GM10847 (cell line): ENCODE results near the gene TSPAN2.

Source experiments
- POLR2A ChIP-seq: IDR thresholded peaks from 2 replicates; pipeline ENCODE4 v1.6.1; 2011; ENCODE audit not compliant: insufficient read length; ENCODE audit errors: extremely low read depth

TSPAN2 gene

DNA sequence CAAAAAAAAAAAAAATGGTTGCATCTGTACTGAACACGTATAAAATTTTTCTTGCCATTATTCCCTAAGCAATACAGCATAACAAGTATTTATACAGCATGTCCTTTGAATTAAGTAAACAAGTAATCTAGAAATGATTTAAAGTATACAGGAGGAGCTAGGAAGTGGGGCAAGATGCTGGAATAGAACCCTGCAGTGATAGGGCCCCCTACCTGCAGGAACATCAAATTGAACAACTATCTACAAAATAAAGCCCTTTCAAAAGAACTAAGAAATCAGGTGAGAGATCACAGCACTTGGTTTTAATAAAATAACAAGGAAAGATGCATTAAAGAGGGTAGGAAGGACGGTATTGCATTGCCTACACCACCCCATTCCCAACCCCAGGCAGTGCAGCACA, 48.8 kb downstream of the TSPAN2 start:
- no peak for TF ChIP-seq POLR2A

DNA sequence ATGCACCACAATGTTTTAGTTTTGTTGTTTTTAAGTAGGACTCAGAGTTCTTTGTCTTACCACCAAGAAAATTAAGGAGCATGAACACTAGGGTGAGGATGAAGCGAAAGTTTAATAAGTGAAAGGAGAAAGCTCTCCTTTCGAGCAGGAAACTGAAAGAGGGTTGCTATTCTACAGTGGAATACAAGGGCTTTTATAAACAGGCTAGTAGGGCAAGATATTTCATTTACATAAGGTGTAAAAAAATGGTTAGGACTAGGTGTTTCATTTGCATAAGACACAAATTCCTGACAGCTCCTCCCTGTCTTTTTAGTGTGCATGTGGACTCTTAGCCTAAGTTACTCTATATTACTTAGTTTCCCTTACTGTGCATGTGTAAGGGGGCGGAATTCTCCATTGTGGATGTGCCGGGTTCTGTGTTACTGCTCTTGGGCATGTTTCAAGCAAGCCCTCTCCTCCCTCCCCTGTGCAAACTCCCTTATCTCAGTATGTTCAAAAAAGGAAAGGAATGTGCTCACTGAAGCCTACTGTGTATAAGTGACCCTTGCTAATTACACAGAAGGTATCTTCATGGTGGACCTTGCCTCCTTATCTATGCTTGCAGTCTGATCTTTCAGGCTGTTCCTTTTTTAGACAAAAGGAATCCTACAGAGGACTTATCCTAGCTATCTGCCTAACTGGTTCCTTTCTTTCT, 52.3 kb downstream of the TSPAN2 start:
- TF ChIP-seq POLR2A: no peak

DNA sequence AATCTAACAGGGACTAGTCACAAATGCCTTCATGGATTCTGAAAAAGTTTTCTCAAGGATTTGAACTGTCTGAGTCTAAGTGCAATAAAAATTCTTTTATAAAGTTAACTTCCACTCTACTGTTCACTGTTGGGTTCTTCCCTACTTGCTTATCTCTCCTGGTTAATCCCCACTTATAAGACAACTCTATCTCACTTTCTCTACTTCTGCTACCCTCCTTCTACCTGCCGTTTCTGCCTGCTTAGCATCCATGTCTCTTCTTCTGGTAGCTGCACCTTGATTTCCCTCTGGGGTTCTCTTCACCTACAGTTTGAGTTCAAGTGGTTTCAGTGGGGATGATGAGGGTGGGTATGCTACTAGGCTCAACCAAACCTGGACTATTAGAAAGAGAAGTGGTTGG, 53.7 kb downstream of the TSPAN2 start:
- no peak for TF ChIP-seq POLR2A

DNA sequence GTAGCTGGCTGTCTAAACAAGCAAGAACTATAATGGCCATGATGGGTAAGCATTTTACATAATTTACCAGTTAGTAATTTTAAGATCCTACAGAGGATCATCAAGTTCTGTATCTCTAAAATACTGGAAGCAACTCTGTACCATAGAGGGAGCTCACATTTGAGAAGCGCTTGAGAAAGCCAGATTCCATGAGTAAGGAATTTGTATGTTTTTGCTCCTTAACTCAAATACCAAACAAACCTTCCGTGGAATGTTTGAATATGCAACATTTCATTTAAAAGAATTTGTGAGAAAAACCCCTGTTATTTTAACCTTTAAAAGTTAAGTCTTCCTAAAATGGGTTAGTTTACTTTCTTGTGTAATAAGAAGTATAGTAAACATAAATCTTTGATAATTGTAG, 57.7 kb downstream of the TSPAN2 start:
- TF ChIP-seq POLR2A: no peak

DNA sequence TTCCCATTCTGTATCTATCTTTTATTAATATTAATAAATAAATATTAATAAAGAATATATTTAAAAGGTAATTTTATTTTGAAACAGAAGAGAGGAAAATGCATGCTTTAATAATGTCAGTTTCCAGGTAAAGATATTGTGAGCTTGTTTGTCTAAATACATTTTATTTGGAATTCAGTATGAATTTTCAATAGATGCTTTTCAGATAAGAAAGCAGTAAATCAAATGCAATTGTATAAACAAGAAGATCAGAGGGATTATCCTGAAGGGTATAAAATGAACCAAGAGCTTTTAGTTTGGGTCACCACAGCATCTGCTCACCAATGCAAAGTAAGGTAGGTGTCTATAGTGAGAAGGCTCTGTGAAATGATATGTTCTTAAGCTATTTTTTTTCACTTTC, 59.8 kb downstream of the TSPAN2 start, which contains the start of gene TSHB:
TSHB (plus strand) TSS at position 301 of the 400 bp plus-strand sequence. CDS start 3,537 bp downstream, outside the sequence.
- TF ChIP-seq POLR2A: no peak

DNA sequence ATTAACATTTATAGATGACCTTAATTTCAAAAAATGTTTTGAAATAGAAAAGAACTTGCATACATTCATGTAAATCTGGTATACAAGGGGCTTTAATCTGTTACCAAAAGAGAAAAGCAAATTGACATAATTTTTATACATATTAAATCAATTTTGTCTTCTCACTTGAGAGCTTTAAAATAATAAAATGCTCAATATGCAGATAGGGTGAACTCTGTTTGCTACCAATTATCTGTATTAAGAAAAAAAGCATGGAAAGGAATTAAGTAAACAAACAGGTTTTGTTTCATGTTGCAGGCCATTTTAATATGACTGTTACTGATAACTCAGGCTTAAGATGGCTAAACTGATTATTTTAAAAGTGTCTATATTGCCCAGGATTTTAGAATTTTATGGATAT, 65.7 kb downstream of the TSPAN2 start:
- TF ChIP-seq POLR2A: no peak

DNA sequence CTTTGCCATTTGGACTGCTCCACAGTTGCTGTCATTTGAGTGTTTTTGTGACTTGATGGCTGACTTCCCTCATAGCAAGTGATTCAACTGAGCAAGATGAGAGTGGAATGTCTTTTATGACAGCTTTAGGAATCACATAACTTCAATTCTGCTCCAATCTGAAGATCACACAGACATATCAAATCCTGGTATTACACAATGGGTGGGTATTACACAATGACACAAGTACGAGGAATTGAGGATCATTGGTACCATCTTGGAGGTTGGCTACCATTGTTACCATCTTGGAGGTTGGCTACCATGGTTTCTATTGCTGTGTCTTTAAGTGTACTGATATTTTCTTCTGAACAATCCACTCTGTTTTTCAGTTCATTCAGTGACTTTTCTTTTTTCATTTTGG, 68.2 kb downstream of the TSPAN2 start:
- TF ChIP-seq POLR2A: no peak

DNA sequence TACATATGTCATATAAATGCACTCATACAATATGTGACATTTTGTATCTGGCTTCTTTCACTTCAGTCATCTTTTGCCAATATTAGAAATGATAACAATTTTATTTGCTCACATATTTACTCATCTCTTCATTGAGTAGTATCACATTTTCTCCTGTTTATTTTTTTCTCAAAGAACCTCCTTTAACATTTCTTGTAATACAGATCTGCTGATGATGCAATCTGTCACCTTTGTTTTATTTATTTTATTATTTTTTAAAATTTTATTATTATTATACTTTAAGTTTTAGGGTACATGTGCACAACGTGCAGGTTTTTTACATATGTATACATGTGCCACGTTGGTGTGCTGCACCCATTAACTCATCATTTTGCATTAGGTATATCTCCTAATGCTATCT, 75.5 kb downstream of the TSPAN2 start:
- TF ChIP-seq POLR2A: no peak

DNA sequence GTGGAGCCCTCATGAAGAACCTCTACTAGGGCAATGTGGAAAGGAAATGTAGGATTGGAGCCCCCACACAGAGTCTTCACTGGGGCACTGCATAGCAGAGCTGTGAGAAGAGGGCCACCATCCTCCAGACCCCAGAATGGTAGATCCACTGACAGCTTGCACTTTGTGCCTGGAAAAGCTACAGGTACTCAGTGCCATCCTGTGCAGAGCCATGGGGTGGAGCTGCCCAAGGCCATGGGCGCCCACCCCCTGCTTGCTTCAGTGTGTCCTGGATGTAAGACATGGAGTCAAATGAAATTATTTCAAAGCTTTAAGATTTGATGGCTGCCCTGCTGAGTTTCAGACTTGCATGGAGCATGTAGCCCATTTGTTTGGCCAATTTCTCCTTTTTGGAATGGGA, 76.9 kb downstream of the TSPAN2 start:
- TF ChIP-seq POLR2A: no peak

DNA sequence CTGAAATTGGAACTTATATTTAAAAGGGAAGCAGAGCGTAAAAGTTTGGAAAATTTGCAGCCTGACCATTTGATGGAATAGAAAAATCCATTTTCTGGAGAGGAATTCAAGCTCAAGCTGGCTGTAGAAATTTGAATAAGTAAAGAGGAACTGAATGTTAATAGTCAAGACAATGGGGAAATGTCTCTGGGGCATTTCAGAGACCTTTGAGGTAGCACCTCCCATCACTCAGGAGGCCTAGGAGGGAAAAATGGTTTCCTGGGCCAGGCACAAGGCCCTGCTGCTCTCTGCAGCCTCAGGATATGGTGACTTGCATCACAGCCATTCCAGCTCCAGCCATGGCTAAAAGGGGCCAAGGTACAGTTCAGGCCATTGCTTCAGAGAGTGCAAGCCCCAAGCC, 77.3 kb downstream of the TSPAN2 start:
- TF ChIP-seq POLR2A: no peak

DNA sequence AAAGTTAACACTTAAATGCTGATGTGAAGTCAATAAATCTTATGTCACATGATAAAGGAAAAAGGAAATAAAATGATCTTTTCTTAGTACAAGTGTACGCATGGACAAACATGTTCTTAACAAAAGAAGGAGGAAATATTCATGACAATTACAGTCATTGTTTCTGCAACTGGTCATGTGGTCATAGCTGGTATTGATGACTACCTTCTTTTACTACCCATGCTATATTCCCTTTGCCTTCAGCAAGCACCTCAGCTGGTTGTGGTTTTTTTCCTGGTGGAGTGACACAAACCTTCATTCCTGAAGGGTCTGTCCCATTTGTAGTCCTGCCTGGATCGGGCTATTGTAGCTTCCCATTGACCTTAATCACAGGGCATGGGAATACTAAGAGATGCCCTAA, 83.1 kb downstream of the TSPAN2 start:
- no peak for TF ChIP-seq POLR2A
